GM19025 (cell line): ENCODE measurements around the gene C1orf35.
"Not testable (repeated sequence)": the region's sequence is repeated elsewhere in the genome, so short reads cannot be mapped to it uniquely, and the experiment has no call there.

Experiments used
- ATAC-seq: cut with Tn5 transposase; IDR thresholded peaks from one replicate; pipeline ENCODE4 v1.9.1; 2021; ENCODE audit warnings: mild to moderate bottlenecking, low read depth, moderate library complexity; ENCODE audit not compliant: unreplicated experiment

The C1orf35 gene

GRCh38 chr1:228142701-228143136 lies 39.6 kb upstream of the C1orf35 start:
- no peak for ATAC-seq

- no peak for ATAC-seq
Measured at GRCh38 chr1:228142155-228142691, 39.1 kb upstream of the C1orf35 start.

GRCh38 chr1:228141226-228142044 lies 38.3 kb upstream of the C1orf35 start:
- no peak for ATAC-seq

DNA sequence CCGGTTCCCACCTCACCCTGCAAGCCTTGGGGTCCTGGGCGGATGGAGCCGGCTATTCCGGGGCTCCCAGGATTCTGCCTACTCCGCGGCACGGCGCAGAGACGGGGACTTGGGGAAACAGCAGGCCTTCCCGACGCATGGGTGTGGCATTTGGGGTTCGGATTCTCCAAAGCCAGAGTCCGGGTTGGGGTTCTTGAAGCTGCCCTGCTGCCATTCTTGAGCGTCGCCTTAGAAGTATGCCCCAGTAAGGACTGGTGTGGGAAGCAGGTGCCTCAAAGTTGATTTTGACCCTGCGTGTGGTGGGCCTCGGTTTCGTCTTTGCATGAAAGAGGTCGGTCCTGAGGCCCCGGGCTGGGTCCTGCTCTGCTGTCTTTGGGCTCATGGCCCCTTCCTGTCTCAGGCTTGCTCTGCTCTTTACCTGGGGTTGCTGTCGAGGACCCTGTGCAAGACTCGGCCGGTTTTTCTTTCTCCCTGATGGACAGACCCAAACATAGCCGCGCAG lies 37.6 kb upstream of the C1orf35 start:
- no peak for ATAC-seq

- peak; percentile 90 for ATAC-seq
Measured at GRCh38 chr1:228139931-228140723, 37.0 kb upstream of the C1orf35 start, which contains the start of gene GUK1. Gene GUK1 (plus strand): TSS chr1:228140279. CDS start chr1:228140303, 24 bp downstream.

GRCh38 chr1:228139406-228139930 lies 36.3 kb upstream of the C1orf35 start:
- ATAC-seq, result no peak

DNA sequence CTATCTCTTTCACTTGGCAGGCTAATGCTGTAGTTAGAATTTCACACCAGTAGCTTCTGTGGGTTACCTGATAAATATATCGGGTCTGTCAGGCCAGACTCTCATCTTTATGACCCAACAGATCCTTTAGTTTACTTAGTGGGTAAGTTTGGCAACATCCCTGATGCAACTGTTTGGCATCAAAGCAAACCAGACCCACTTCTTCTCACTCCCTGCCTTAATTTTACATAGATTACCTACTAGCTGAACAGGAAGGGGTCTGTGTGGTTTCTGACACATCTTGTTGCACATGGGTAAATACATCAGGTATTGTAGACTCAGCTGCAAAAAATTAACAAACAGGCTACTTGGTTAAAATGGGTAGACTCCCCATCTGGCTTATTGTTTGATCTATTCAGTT lies 33.8 kb upstream of the C1orf35 start:
- no peak for ATAC-seq

GRCh38 chr1:228134591-228134990 lies 31.5 kb upstream of the C1orf35 start:
- no peak for ATAC-seq

- ATAC-seq, result no peak
Measured at GRCh38 chr1:228131766-228132165, 28.6 kb upstream of the C1orf35 start.

DNA sequence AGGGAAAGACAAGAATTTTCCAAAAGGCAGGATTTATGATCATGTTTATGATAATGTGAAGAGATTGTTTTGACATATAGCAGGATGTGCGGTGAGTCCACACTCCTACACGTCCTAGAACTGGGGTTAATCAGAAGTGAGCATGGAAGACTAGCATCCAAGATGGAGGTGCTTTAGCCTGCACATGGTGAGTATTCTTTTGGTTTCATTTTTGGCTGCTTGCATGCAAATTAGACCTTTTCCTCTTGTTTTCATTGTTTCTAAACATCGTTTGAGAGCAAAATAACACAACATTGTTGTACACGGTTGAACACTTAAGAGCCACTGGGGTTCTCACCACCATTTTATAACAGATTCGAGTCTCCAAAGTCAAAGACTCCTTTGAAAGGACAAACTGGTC lies 22.1 kb upstream of the C1orf35 start:
- no peak for ATAC-seq

DNA sequence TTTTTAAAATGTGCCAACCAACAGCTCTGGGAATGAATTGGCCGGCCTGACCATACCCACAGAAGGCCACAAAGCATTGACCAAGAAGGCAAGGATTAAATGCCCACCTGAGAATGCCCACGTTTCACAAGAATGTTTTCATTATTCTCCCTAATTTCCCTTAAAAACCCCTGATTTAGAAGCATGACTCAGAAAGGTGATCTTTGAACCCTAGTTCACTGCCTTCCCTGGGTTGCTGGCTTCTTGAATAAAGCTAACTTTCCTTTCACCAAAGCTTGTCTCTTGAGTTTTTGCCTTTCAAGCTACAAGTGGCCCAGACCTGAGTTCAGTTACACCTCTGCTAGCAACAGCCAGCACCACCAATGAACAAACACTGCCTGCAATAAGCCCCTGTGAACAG lies 20.4 kb upstream of the C1orf35 start:
- ATAC-seq, result no peak

DNA sequence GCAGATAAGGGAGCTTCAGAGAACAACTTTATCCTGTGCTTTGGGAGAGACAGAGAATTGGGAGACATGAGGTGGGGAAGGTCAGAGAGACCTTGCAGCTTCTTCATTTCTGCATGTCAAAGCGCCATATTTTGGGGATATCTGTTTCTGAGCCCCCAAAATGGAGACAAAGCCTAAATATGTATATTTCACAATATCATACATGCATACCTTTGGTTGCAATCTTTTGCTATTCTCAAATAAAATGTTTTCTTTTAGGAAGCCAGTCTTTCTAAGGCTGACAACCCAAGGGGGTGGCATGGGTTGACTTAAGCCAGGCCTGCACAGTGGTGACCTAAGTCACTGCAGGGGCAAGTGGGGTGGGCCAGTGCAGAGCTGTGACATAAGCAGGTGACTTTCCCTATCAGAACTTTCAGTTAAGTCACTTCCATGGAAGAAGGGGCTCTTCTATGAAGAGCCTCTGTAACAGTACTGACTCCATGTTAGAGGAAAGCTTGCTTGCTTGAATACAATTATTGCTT lies 19.9 kb upstream of the C1orf35 start:
- no peak for ATAC-seq

- no peak for ATAC-seq
Measured at GRCh38 chr1:228120857-228121489, 17.8 kb upstream of the C1orf35 start.

DNA sequence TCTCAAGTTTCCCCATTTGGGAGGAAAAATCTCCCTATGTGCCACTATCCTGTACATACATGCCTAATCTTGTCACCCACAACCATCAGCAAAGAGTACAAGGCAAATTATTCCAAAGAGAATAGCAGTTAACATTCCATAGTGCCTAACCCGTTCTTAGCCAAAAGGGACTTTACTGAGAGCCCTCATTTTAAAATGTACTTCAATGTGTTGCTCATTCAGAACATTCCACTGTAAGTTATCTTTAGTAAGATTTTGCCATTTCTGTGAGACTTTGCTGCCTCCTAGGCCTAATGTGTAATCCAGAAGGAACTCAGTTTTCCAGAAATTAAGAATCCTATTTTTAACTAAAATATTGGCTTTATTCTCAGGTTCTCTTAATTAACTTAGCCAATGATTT lies 17.2 kb upstream of the C1orf35 start:
- ATAC-seq, result no peak

- no peak for ATAC-seq
Measured at GRCh38 chr1:228118040-228118439, 14.9 kb upstream of the C1orf35 start.

DNA sequence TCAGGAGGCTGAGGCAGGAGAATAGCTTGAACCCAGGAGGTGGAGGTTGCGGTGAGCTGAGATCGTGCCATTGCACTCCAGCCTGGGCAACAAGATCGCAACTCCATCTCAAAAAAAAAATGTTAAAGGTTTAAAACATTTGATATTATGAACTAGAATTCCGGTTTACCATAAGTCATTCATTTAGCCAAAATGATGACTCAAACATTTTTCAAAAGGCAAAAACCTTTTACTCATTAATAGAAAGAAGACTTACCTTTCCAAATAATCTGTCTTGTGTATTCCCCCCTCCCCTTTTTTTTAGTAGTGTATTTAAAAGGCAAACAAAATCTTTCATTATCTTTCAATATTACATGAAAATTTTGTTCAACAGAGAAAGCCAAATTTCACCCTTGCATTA lies 14.2 kb upstream of the C1orf35 start:
- ATAC-seq, result no peak

DNA sequence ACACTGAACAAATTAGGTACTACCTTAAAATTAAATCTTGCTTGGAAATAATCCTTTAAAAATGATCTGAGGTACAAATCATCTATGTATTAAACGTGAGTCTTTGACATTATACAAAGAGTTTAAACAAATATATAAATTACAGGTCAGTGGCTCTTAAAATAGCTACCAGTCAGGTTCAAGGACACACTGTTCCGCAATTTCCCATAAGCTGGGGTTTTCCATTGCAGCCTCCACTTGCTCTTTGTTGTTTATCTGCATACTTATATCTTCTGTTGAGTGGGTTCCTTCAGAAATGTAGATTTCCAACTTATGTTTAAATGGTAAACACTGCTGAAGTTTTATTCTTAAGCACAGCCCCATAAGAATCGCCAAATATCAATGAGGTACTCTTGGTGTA lies 11.7 kb upstream of the C1orf35 start:
- ATAC-seq, result no peak

- ATAC-seq, result no peak
Measured at GRCh38 chr1:228112617-228113016, 9.5 kb upstream of the C1orf35 start.

DNA sequence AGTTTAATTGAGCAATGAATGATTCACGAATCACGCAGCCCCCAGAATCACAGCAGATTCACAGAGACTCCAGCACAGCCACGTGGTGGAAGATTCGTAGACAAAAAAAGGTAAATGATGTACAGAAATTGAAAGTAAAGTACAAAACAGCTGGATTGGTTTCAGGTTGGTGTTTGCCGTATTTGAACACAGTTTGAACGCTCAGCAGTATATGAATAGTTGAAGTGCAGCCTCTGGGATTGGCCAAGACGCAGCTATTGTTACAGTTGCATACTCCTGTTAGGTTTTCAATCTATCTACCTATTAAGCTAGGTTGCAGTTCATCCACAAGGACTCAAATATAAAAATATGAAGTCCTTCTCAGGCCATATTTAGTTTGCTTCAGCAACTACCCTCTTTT lies 9.0 kb upstream of the C1orf35 start:
- ATAC-seq, result no peak

- not testable (repeated sequence) for ATAC-seq
Measured at GRCh38 chr1:228111315-228111714, 8.2 kb upstream of the C1orf35 start.
